ENCODE measurements around the gene KYNU. TPM values are rescaled to one million over a fixed set of nuclear protein-coding genes. Genes with fewer than 3 reads are reported as not detected.

The KYNU gene
- 1 to 10 TPM in 1 of 2 experiments, under 1 TPM in 1; 0.14 to 1.0 TPM for total RNA-seq

GRCh38 chr2:142877216-142877838 lies at the start of gene KYNU:
Gene KYNU, plus strand, starts transcription at chr2:142877664. Its CDS starts 7,704 bp downstream, at chr2:142885368.
- H3K36me3 Mint-ChIP-seq, result no peaks in the 10 kb centered on the region
- ATAC-seq (ENCODE audit: low read depth), result no peak
- H3K9me3 Mint-ChIP-seq, result no peaks in the 10 kb centered on the region
- no peak within 1 kb of the TSS for H3K27ac Mint-ChIP-seq
- no peak for DNase-seq
- POLR2A ChIA-PET, result no interaction called here
- no peak within 1 kb of the TSS for H3K4me3 Mint-ChIP-seq
- peaks cover 4% of the 10 kb centered on the region for H3K27me3 Mint-ChIP-seq
- no peaks in the 10 kb centered on the region for H3K4me1 Mint-ChIP-seq

- no peaks in the 10 kb centered on the region for H3K9me3 Mint-ChIP-seq
- POLR2A ChIA-PET, result no interaction called here
- DNase-seq (no peak), ATAC-seq (ENCODE audit: low read depth) (no peak)
- H3K36me3 Mint-ChIP-seq, result no peaks in the 10 kb centered on the region
- no peak overlapping the region for H3K4me3 Mint-ChIP-seq
- H3K27me3 Mint-ChIP-seq, result no peaks in the 10 kb centered on the region
- no peaks in the 10 kb centered on the region for H3K4me1 Mint-ChIP-seq
- H3K27ac Mint-ChIP-seq, result no peak overlapping the region
Measured at GRCh38 chr2:142834021-142834420, 43.4 kb upstream of the KYNU start.

DNA sequence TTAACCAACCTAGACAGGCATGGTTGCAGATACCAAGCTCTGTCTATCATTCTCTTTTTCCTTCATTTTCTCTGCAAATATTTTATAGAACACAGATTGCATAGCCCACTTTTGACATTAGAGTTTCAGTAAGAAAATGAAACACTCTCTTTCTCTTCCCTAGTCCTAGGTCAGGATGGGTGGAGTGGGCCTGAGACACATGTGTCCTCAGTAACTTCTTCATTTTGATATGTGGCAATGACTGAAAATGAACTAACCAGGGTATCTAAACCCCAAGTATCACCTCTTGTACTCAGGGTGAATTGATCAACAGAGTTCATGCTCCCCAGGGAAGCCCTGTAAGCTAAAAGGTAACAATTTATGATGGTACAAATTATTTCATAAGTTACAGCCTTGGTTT lies 37.0 kb upstream of the KYNU start:
- POLR2A ChIA-PET, result no interaction called here
- no peak overlapping the region for H3K4me3 Mint-ChIP-seq
- ATAC-seq (ENCODE audit: low read depth) (no peak), DNase-seq (no peak)
- H3K9me3 Mint-ChIP-seq, result no peaks in the 10 kb centered on the region
- no peaks in the 10 kb centered on the region for H3K27me3 Mint-ChIP-seq
- H3K36me3 Mint-ChIP-seq, result no peaks in the 10 kb centered on the region
- no peaks in the 10 kb centered on the region for H3K4me1 Mint-ChIP-seq
- H3K27ac Mint-ChIP-seq, result no peak overlapping the region

- Mint-ChIP-seq H3K9me3 (no peaks in the 10 kb centered on the region), H3K27ac (no peak overlapping the region), H3K4me1 (no peaks in the 10 kb centered on the region), H3K36me3 (no peaks in the 10 kb centered on the region), H3K27me3 (peaks cover 1% of the 10 kb centered on the region), H3K4me3 (no peak overlapping the region)
- ATAC-seq (ENCODE audit: low read depth), result no peak
- DNase-seq, result no peak
- POLR2A ChIA-PET, result no interaction called here
Measured at GRCh38 chr2:142841788-142842187, 35.7 kb upstream of the KYNU start.

- Mint-ChIP-seq H3K27ac (no peak overlapping the region), H3K9me3 (no peaks in the 10 kb centered on the region), H3K36me3 (no peaks in the 10 kb centered on the region), H3K27me3 (peaks cover 2% of the 10 kb centered on the region), H3K4me3 (no peak overlapping the region), H3K4me1 (no peaks in the 10 kb centered on the region)
- POLR2A ChIA-PET, result no interaction called here
- ATAC-seq (ENCODE audit: low read depth), result no peak
- no peak for DNase-seq
Measured at GRCh38 chr2:142842369-142842768, 35.1 kb upstream of the KYNU start.

GRCh38 chr2:142843731-142844130 lies 33.7 kb upstream of the KYNU start:
- Mint-ChIP-seq H3K36me3 (no peaks in the 10 kb centered on the region), H3K4me3 (no peak overlapping the region), H3K27ac (no peak overlapping the region), H3K9me3 (no peaks in the 10 kb centered on the region), H3K27me3 (peaks cover 2% of the 10 kb centered on the region), H3K4me1 (no peaks in the 10 kb centered on the region)
- POLR2A ChIA-PET, result no interaction called here
- DNase-seq, result no peak
- no peak for ATAC-seq (ENCODE audit: low read depth)

DNA sequence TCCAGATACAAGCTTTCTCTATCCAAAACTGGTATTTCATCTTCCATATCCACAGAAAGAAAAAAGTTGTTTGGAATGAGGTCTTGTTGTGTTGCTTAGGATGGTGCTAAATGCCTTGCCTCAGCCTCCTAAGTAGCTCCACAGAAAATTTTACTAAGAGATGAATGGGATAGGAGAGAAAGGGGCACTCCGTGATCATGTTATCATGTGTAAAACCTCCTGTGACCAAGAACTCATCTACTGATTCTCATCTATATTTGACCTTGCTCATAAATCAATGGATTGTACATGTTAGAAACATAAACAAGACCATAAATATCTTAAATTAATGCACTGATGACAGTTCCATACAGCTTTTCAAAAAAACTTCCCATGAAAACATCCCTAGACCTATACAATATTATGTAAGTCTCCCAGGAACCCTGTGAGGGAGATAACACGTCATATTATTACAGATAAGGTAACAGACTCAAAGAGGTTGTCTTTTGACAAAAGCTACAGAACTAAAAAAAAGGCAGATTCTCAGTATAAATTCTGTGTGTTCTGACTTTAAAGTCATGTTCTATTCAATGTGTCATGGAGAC lies 29.3 kb upstream of the KYNU start:
- Mint-ChIP-seq H3K9me3 (no peaks in the 10 kb centered on the region), H3K4me1 (no peaks in the 10 kb centered on the region), H3K27ac (no peak overlapping the region), H3K36me3 (no peaks in the 10 kb centered on the region), H3K27me3 (peaks cover 3% of the 10 kb centered on the region), H3K4me3 (no peak overlapping the region)
- POLR2A ChIA-PET, result no interaction called here
- DNase-seq, result no peak
- no peak for ATAC-seq (ENCODE audit: low read depth)

DNA sequence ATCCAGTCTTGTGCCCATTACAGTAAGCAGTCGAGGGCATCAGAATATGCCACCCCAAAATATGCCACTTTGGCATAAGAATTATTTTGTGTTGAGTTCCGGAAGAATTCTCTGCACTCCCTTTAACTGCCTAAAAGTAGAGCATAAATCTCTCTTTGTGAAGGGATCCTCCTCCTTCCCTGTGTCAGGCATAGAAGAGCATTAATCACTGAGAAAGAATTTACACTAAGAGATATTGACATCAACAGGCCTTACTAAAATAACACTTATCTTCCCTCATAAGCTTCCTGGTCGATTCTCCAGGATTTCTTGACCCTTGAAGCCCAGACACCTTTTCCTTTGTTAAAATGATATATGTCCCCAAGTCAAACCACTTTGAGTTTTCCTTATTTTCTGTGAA lies 27.6 kb upstream of the KYNU start:
- Mint-ChIP-seq H3K4me1 (no peaks in the 10 kb centered on the region), H3K9me3 (no peaks in the 10 kb centered on the region), H3K4me3 (no peak overlapping the region), H3K27me3 (peaks cover 3% of the 10 kb centered on the region), H3K36me3 (no peaks in the 10 kb centered on the region), H3K27ac (no peak overlapping the region)
- POLR2A ChIA-PET, result no interaction called here
- ATAC-seq (ENCODE audit: low read depth) (no peak), DNase-seq (no peak)

DNA sequence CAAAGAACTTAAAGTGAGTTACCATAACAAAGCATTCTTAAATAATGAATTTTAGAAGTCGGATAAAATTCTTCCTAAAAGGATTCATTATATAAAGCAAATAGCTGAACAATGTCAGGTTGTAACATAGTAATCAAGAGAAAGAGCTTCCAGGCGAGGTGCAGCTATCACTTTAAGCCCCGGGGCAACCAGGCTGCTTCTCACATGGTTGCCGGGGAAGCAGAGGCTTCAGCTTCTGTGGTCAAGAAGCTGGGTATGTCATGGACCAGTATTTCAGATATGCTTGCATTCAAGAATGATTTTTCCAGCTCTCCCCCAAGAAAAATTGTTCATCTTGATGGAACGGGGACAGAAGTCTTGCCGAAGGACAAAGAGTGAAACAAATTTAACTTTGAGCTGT lies 23.6 kb upstream of the KYNU start:
- POLR2A ChIA-PET, result no interaction called here
- Mint-ChIP-seq H3K9me3 (no peaks in the 10 kb centered on the region), H3K27me3 (peaks cover 2% of the 10 kb centered on the region), H3K4me1 (no peaks in the 10 kb centered on the region), H3K27ac (no peak overlapping the region), H3K4me3 (no peak overlapping the region), H3K36me3 (no peaks in the 10 kb centered on the region)
- ATAC-seq (ENCODE audit: low read depth) (no peak), DNase-seq (no peak)

- Mint-ChIP-seq H3K4me1 (no peaks in the 10 kb centered on the region), H3K36me3 (no peaks in the 10 kb centered on the region), H3K27ac (no peak overlapping the region), H3K4me3 (no peak overlapping the region), H3K27me3 (peaks cover 2% of the 10 kb centered on the region), H3K9me3 (no peaks in the 10 kb centered on the region)
- ATAC-seq (ENCODE audit: low read depth) (no peak), DNase-seq (no peak)
- POLR2A ChIA-PET, result no interaction called here
Measured at GRCh38 chr2:142857256-142858164, 20.0 kb upstream of the KYNU start.

- no peaks in the 10 kb centered on the region for H3K9me3 Mint-ChIP-seq
- no peak for ATAC-seq (ENCODE audit: low read depth)
- DNase-seq, result no peak
- H3K4me1 Mint-ChIP-seq, result no peaks in the 10 kb centered on the region
- no peak overlapping the region for H3K27ac Mint-ChIP-seq
- H3K27me3 Mint-ChIP-seq, result no peaks in the 10 kb centered on the region
- H3K4me3 Mint-ChIP-seq, result no peak overlapping the region
- no peaks in the 10 kb centered on the region for H3K36me3 Mint-ChIP-seq
- POLR2A ChIA-PET, result no interaction called here
Measured at GRCh38 chr2:142858961-142859360, 18.5 kb upstream of the KYNU start.

- Mint-ChIP-seq H3K4me3 (no peak overlapping the region), H3K36me3 (no peaks in the 10 kb centered on the region), H3K27ac (no peak overlapping the region), H3K4me1 (peaks cover 1% of the 10 kb centered on the region), H3K9me3 (no peaks in the 10 kb centered on the region), H3K27me3 (no peaks in the 10 kb centered on the region)
- POLR2A ChIA-PET, result no interaction called here
- DNase-seq (no peak), ATAC-seq (ENCODE audit: low read depth) (no peak)
Measured at GRCh38 chr2:142862299-142862698, 15.2 kb upstream of the KYNU start.

- ATAC-seq (ENCODE audit: low read depth) (no peak), DNase-seq (no peak)
- no peak overlapping the region for H3K27ac Mint-ChIP-seq
- H3K9me3 Mint-ChIP-seq, result no peaks in the 10 kb centered on the region
- peaks cover 1% of the 10 kb centered on the region for H3K4me1 Mint-ChIP-seq
- POLR2A ChIA-PET, result no interaction called here
- H3K4me3 Mint-ChIP-seq, result no peak overlapping the region
- no peaks in the 10 kb centered on the region for H3K36me3 Mint-ChIP-seq
- no peaks in the 10 kb centered on the region for H3K27me3 Mint-ChIP-seq
Measured at GRCh38 chr2:142862847-142863246, 14.6 kb upstream of the KYNU start.

DNA sequence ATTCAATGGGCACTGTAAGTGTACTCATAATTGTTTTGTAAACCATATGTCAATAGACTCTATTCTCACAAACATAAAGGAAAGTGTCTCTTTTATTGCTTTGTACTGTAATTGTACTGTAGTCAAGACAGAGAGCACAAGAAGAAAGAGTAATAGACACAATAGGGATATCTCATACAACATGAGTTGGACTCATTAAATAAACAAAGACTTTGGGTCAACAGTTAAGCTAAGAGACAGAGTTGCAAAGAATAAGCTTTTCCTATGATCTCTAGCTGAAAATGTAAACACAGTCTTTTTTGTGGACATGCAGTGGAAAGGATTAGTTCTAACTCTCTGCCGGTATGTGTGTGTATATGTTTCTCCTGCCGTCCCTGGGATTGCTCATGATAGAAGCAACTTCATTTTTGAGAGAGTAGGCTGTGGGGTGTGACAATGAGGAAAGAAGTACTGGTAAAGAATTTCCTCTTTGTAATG lies 13.9 kb upstream of the KYNU start:
- no peak for DNase-seq
- Mint-ChIP-seq H3K4me1 (peaks cover 1% of the 10 kb centered on the region), H3K9me3 (no peaks in the 10 kb centered on the region), H3K4me3 (no peak overlapping the region), H3K36me3 (no peaks in the 10 kb centered on the region), H3K27ac (no peak overlapping the region), H3K27me3 (no peaks in the 10 kb centered on the region)
- ATAC-seq (ENCODE audit: low read depth), result no peak
- POLR2A ChIA-PET, result no interaction called here
